Esophagus squamous epithelium (tissue), 5 donors: Measurements from ENCODE around the gene EPB41L5. TPM values are rescaled to one million over a fixed set of nuclear protein-coding genes. Genes with fewer than 3 reads are reported as not detected.

ENCODE experiments used
- DNase-seq: peaks from one replicate; lab custom pipeline; 2025; lab: John Stamatoyannopoulos, UW
- H3K27ac ChIP-seq, 4 donors: fragments of 200-600 bp; sonication (generic); one replicate each; pipeline ENCODE4 v1.5.1; 2016 to 2019; ENCODE audit warnings: mild to moderate bottlenecking in 1 of 4
- H3K27me3 ChIP-seq, 4 donors: fragments of 200-600 bp; sonication (generic); 1 replicate in 3 of 4; 2 replicates in 1 of 4; pipeline versions ENCODE4 v1.5.1 to v1.6.0; 2017 to 2021; ENCODE audit warnings: antibody characterized with exemption in 1 of 4
- H3K36me3 ChIP-seq, 3 donors: fragments of 200-600 bp; sonication (generic); one replicate each; pipeline ENCODE4 v1.5.1; 2016 to 2019
- H3K4me1 ChIP-seq, 3 donors: fragments of 200-600 bp; sonication (generic); one replicate each; pipeline ENCODE4 v1.5.1; 2017 to 2019
- H3K4me3 ChIP-seq, 4 donors: fragments of 200-600 bp; sonication (generic); 1 replicate in 3 of 4; 2 replicates in 1 of 4; pipeline ENCODE4 v1.5.1; 2016 to 2019; ENCODE audit warnings: mild to moderate bottlenecking in 2 of 4, moderate library complexity in 1 of 4
- H3K9me3 ChIP-seq, 3 donors: fragments of 200-600 bp; sonication (generic); one replicate each; pipeline ENCODE4 v1.5.1; 2016 to 2019
- POLR2A ChIP-seq, 4 donors: fragments of 450-650 bp; IDR thresholded peaks; one replicate each; pipeline ENCODE4 v1.6.1; 2017; ENCODE audit warnings: antibody characterized with exemption in 4 of 4, mild to moderate bottlenecking in 4 of 4, moderate library complexity in 3 of 4
- WGBS, 2 donors: methylation state at CpG; one replicate each; pipeline ENCODE4 v1.1.5; 2018; 5-methylcytosine and 5-hydroxymethylcytosine counted together
- intact Hi-C: fragments of 100-400 bp; cut with DNase I; formaldehyde crosslinking; loops from one replicate; pipeline ENCODE4 v1.15.0; 2022
- total RNA-seq, 4 donors: library from RNA; depleted of rRNA; stranded (reverse); fragments of >200 nt; gene quantifications; one replicate each; pipeline ENCODE4 v1.1.0, GENCODE V29; 2016
- TF ChIP-seq, protein P1 (sequence below), 6 experiments: fragments of 450-650 bp in 4 of 6; fragments of 200-600 bp in 2 of 6; sonication (generic) in 2 of 6; IDR thresholded peaks; one replicate each; pipeline ENCODE4 v1.5.1; 2016 to 2019; ENCODE audit warnings: antibody characterized with exemption in 6 of 6, mild to moderate bottlenecking in 4 of 6, moderate library complexity in 4 of 6
- donor health status: DM: yes; HTN: yes; CAD: no.

The EPB41L5 gene
- total RNA-seq, 4 donors from 2014 or later: 12.2 to 26.3 (median 19.4) TPM

DNA sequence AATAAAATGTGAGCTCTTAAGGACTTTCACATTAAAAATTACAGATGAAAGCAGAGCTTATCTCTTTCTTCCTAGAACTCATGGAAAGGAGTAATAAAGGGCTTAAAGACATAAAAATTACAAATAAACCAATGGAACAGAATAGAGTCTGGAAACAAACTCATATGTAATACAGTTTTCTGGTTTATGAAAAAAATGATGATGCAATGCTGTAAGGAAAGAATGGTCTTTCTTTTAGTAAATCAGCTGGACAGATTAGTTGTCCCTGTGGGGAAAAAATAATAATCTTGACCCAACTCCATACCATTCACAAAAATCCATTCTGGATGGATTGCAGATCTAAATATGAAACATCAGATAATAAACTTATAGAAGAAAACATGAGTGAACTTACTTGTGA lies 156.1 kb downstream of the EPB41L5 start:
- TF ChIP-seq, protein P1, sequence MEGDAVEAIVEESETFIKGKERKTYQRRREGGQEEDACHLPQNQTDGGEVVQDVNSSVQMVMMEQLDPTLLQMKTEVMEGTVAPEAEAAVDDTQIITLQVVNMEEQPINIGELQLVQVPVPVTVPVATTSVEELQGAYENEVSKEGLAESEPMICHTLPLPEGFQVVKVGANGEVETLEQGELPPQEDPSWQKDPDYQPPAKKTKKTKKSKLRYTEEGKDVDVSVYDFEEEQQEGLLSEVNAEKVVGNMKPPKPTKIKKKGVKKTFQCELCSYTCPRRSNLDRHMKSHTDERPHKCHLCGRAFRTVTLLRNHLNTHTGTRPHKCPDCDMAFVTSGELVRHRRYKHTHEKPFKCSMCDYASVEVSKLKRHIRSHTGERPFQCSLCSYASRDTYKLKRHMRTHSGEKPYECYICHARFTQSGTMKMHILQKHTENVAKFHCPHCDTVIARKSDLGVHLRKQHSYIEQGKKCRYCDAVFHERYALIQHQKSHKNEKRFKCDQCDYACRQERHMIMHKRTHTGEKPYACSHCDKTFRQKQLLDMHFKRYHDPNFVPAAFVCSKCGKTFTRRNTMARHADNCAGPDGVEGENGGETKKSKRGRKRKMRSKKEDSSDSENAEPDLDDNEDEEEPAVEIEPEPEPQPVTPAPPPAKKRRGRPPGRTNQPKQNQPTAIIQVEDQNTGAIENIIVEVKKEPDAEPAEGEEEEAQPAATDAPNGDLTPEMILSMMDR (IDR thresholded peaks at IDR 0.05): no peak
- no peak for TF ChIP-seq POLR2A (IDR thresholded peaks at IDR 0.05)
- Histone ChIP-seq H3K27ac (no peak overlapping the region), H3K9me3 (no peaks in the 10 kb centered on the region), H3K36me3 (peaks cover 0 to 21% (median 0%) of the 10 kb centered on the region in 3 donors), H3K4me1 (no peaks in the 10 kb centered on the region), H3K27me3 (no peaks in the 10 kb centered on the region), H3K4me3 (no peak overlapping the region)
- no peak for DNase-seq
- intact Hi-C loops: no loop called here

DNA sequence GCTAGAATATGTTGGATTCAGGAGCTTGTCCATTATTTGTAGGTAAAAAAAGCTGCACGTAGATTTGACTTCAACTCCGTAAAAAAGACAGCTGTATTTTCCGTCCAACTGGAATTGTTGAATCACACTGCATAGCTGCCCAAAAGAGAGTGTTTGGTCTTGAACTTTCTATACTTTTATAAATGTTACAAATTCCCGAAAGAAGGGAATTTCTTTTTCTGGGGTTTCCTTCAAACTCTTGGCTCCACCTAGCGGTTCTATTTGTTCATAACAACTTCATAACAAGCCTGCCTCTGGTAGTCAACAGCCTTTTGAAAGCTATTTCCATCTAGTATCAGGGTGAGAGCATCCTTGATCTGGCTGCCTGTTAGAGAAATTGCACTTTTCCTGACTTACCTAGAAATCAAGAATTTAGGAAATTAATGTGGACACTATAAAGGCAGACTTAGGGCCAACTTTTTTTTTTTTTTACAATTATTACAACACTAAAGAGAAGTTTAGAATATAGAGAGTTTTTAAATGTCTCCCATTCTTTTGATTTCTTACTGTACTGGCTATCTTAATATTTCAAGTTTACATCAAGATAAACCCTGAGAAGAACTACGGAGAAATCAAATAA lies 162.2 kb downstream of the EPB41L5 start:
- TF ChIP-seq POLR2A (IDR thresholded peaks at IDR 0.05): no peak
- TF ChIP-seq, protein P1 (IDR thresholded peaks at IDR 0.05): peak; percentile 39 to 79 (median 70)
- no peak overlapping the region for H3K27ac ChIP-seq
- peak overlapping the region in 1 of 4 donors; percentile 43 for H3K4me3 ChIP-seq
- intact Hi-C loops: loop anchor here (10.0 kb wide), 1 partner anchor 470 kb away; no protein-coding TSS in a partner anchor
- no peak for DNase-seq
- H3K9me3 ChIP-seq: no peaks in the 10 kb centered on the region
- 18 to 19% methylated on average over 6 of the region's 6 CpGs for whole genome bisulfite sequencing, 2 donors
- H3K4me1 ChIP-seq: peaks cover 3 to 31% (median 16%) of the 10 kb centered on the region in 3 donors
- H3K36me3 ChIP-seq: peaks cover 0 to 2% (median 0%) of the 10 kb centered on the region in 3 donors
- no peaks in the 10 kb centered on the region for H3K27me3 ChIP-seq

DNA sequence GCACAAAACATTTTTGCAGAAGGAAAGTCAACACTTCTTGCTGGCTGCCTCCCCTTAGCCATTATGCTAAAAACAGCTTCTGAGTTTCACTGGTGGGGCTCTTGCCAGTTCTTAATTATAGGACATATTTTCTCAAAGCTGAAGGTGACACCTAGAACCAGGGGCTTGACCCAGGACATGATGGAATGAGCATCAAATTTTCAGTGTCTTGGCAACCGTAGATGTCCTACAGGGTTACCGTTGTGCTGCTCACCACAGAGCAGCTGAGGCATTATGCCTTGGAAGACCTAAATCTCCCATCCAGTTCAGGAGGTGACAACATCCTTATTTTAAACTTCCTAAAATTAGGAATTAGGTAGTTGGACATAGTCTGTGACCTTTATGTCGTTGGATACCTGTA lies 163.6 kb downstream of the EPB41L5 start:
- Histone ChIP-seq H3K4me3 (peak overlapping the region in 3 of 4 donors; percentile 46 to 64 (median 53)), H3K27ac (peak overlapping the region; percentile 85 to 89 (median 85))
- intact Hi-C loops: loop anchor here (10.0 kb wide), 1 partner anchor 472 kb away; no protein-coding TSS in a partner anchor

DNA sequence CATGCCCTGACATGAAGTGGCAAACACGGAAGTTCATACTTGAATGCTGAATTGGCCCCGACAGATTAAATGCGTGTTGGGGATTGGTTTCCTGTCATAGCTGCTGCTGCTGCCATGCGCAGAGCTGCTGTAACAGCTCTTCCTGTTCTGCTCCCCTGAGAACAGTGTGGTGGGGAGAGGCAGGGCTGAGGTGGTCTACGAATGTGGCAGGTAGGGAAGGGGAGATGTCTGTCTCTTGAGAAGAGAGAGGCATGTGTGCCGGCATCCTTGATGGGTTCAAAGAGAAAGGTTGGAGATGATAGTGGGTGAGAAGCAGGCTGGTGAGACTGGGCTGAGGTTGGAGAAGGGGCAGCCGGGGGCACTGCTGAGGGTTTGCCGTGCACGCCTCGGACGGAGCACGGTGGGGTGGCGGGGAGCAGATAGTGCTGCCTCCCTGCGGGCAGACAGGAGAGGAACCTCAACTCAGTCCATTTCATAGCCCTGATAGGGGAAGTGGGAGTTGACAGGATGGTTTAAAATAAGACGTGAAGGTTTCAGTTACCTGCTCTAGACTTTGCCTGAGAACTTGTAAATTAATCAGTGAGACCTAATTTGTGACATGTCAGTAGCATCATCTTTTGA lies 164.2 kb downstream of the EPB41L5 start:
- intact Hi-C loops: loop anchor here (10.0 kb wide), 1 partner anchor 472 kb away; no protein-coding TSS in a partner anchor
- H3K4me1 ChIP-seq: peaks cover 3 to 31% (median 16%) of the 10 kb centered on the region in 3 donors
- no peaks in the 10 kb centered on the region for H3K27me3 ChIP-seq
- 15 to 34% methylated on average over 14 to 15 of the region's 15 CpGs for WGBS, 2 donors
- H3K27ac ChIP-seq: peak overlapping the region; percentile 85 to 89 (median 85)
- no peaks in the 10 kb centered on the region for H3K9me3 ChIP-seq
- no peak for DNase-seq
- peak overlapping the region; percentile 41 to 64 (median 50) for H3K4me3 ChIP-seq
- H3K36me3 ChIP-seq: no peaks in the 10 kb centered on the region
- TF ChIP-seq POLR2A (IDR thresholded peaks at IDR 0.05): peak in 2 of 4 donors; percentile 23 to 72
- TF ChIP-seq, protein P1 (IDR thresholded peaks at IDR 0.05): peak in 5 of 6 experiments; percentile 6 to 55 (median 33)

More for the DNA sequence above, 163.6 kb downstream of the EPB41L5 start:
- Histone ChIP-seq H3K4me1 (peaks cover 3 to 31% (median 16%) of the 10 kb centered on the region in 3 donors), H3K27me3 (no peaks in the 10 kb centered on the region), H3K36me3 (no peaks in the 10 kb centered on the region), H3K9me3 (no peaks in the 10 kb centered on the region)
- TF ChIP-seq, protein P1 (IDR thresholded peaks at IDR 0.05): no peak
- TF ChIP-seq POLR2A (IDR thresholded peaks at IDR 0.05): no peak
- no peak for DNase-seq
- WGBS, 2 donors: 11 to 34% methylated on average over 3 of the region's 3 CpGs

DNA sequence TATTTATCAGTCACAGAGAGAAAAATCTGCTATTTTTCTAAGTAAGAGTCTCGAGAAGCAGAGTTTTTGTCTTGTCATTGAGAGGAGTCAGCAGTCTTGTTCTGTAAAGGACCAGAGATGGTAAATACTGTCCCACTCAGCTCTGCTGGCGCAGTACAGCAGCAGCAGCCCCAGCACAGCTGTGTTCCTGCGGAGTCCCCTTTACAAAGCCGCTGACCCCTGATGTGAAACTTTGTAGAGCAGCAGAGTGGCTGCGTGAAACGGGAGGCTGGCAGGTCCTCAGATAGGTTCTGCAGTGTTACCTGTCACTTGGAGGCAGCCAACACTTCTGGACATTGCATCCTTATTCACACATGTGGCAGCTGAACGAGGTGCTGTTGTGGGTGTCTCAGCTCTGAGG lies 165.1 kb downstream of the EPB41L5 start:
- Histone ChIP-seq H3K9me3 (no peaks in the 10 kb centered on the region), H3K4me1 (peaks cover 3 to 31% (median 16%) of the 10 kb centered on the region in 3 donors), H3K27ac (peak overlapping the region in 3 of 4 donors; percentile 85 to 89 (median 85)), H3K4me3 (peak overlapping the region in 1 of 4 donors; percentile 64), H3K27me3 (no peaks in the 10 kb centered on the region), H3K36me3 (no peaks in the 10 kb centered on the region)
- 61 to 65% methylated on average over 7 of the region's 7 CpGs for whole genome bisulfite sequencing, 2 donors
- intact Hi-C loops: loop anchor here (10.0 kb wide), 1 partner anchor 473 kb away; no protein-coding TSS in a partner anchor
- DNase-seq: no peak
- TF ChIP-seq, protein P1 (IDR thresholded peaks at IDR 0.05): no peak
